Naive thymus-derived CD8-positive, alpha-beta T cell (primary cell): ENCODE results near the gene NEO1. TPM values are rescaled to one million over a fixed set of nuclear protein-coding genes. Genes with fewer than 3 reads are reported as not detected.

Experiments
- ATAC-seq, 2 donors: fragments of 150-1000 bp; cut with Tn5 transposase in 1 of 2; sonication (Bioruptor Pico), chemical (Tn5 transposase) in 1 of 2; 1 replicate in 1 of 2; 2 replicates in 1 of 2; pipeline ENCODE4 v1.10.0; 2021; ENCODE audit warnings: mild to moderate bottlenecking in 2 of 2, moderate library complexity in 2 of 2
- POLR2A ChIA-PET: fragments of 350-600 bp; sonication (Branson Sonifier 250); formaldehyde crosslinking; loops from one replicate; lab custom pipeline; 2021; ENCODE audit warnings: antibody characterized with exemption; lab: Charles Lee
- DNase-seq, 10 donors: peaks; one replicate each; pipeline versions ENCODE4 v3.0.0 to v3.0.0-alpha.2; 2020 to 2022
- H3K27ac Mint-ChIP-seq, 10 donors: one replicate each; pipeline ENCODE4 v1.8.0; 2020 to 2022; ENCODE audit warnings: mild to moderate bottlenecking in 10 of 10, mixed read lengths in 10 of 10, moderate library complexity in 4 of 10, inconsistent platforms in 1 of 10
- H3K27me3 Mint-ChIP-seq, 5 donors: one replicate each; pipeline ENCODE4 v1.8.0; 2021 to 2022; ENCODE audit warnings: mixed read lengths in 5 of 5
- H3K36me3 Mint-ChIP-seq, 3 donors: one replicate each; pipeline ENCODE4 v1.8.0; 2020 to 2022; ENCODE audit warnings: mixed read lengths in 3 of 3, mild to moderate bottlenecking in 2 of 3, inconsistent platforms in 1 of 3
- H3K4me1 Mint-ChIP-seq, 4 donors: one replicate each; pipeline ENCODE4 v1.8.0; 2021 to 2022; ENCODE audit warnings: mixed read lengths in 4 of 4
- H3K4me3 Mint-ChIP-seq, 10 donors: one replicate each; pipeline ENCODE4 v1.8.0; 2020 to 2022; ENCODE audit warnings: mild to moderate bottlenecking in 10 of 10, mixed read lengths in 10 of 10, moderate library complexity in 6 of 10, inconsistent platforms in 1 of 10
- H3K9me3 Mint-ChIP-seq, 9 donors: one replicate each; pipeline ENCODE4 v1.8.0; 2020 to 2022; ENCODE audit warnings: mixed read lengths in 9 of 9, mild to moderate bottlenecking in 3 of 9, inconsistent platforms in 1 of 9, moderate library complexity in 1 of 9
- polyA plus RNA-seq, 3 donors: library from polyadenylated mRNA; unstranded; fragments of 300-500 nt; fragmentation: Illumina TruSeq; gene quantifications; one replicate each; pipeline ENCODE4 v1.2.3, GENCODE V29; 2021
- total RNA-seq, 8 experiments: library from RNA in 2 of 8; stranded (reverse) in 2 of 8; gene quantifications; one replicate each; pipeline ENCODE4 v1.2.3 and lab custom pipeline; 2021 to 2026

Gene NEO1
- total and polyA plus RNA-seq, 5 experiments from 2014 or later, result 1.7 to 8.5 (median 2.8) TPM

DNA sequence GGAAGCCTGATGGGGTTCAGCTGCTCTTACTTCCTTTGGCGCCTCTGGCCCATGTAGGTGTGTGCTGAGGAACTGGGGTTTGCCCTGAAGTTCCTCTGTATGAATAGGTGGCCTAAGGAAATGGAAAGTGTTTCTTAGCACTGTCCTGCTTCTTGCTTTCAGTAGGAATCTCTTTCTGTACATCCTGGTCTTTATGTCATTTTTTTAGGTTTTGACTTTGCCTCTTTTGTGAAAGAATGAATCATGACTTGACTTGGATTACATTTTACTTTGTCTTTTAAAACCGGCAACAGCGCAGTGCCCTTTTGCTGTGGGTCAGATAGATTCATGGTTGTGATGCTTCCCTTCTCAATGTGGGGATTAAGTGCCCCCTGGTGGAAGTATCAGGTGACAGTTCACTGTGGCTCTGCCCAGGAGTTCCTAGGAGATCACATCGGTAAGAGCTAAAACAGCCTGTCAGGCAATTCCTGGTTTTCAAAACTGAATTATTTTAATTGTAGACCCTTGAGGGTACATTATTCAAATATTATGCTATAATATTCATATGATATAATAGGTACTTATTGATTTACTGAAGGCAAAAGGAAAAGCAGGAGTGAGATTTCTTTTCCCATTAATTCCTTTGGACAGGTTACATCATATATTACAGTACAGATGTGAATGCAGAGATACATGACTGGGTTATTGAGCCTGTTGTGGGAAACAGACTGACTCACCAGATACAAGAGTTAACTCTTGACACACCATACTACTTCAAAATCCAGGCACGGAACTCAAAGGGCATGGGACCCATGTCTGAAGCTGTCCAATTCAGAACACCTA is 221.1 kb downstream of the NEO1 start:
- peak in 1 of 2 donors; percentile 44 for ATAC-seq
- H3K27me3 Mint-ChIP-seq, result peaks cover 0 to 2% (median 0%) of the 10 kb centered on the region in 5 donors
- peak in 9 of 10 donors; percentile 1 to 44 (median 18) for DNase-seq
- peaks cover 0 to 3% (median 2%) of the 10 kb centered on the region in 4 donors for H3K4me1 Mint-ChIP-seq
- no peaks in the 10 kb centered on the region for H3K9me3 Mint-ChIP-seq
- peak overlapping the region in 1 of 10 donors; percentile 10 for H3K27ac Mint-ChIP-seq
- POLR2A ChIA-PET, result no interaction called here
- H3K36me3 Mint-ChIP-seq, result peaks cover 0 to 22% (median 9%) of the 10 kb centered on the region in 3 donors
- H3K4me3 Mint-ChIP-seq, result no peak overlapping the region

DNA sequence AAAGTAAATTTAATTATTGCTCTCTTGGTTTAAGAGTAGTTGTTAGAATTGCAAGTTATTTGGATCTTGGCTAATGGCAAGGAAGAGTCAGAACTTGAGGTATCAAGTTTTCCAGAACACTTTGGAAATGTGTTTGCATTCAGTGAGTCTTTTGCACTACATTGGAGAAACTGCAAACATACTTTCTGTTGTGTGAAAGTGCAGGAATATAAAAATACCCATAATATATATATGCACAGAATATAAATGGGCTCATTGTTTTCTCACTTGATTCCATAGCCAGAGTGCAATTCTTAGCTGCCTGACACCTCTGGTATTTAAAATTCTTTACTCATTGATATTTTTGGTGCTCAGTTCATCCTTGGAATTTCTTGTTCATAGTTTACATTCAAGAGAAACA is 223.6 kb downstream of the NEO1 start:
- Mint-ChIP-seq H3K27me3 (peaks cover 0 to 4% (median 0%) of the 10 kb centered on the region in 5 donors), H3K4me3 (no peak overlapping the region), H3K4me1 (peaks cover 0 to 3% (median 2%) of the 10 kb centered on the region in 4 donors), H3K27ac (no peak overlapping the region), H3K9me3 (no peaks in the 10 kb centered on the region), H3K36me3 (peaks cover 0 to 15% (median 0%) of the 10 kb centered on the region in 3 donors)
- POLR2A ChIA-PET, result no interaction called here
- ATAC-seq, result no peak
- no peak for DNase-seq

DNA sequence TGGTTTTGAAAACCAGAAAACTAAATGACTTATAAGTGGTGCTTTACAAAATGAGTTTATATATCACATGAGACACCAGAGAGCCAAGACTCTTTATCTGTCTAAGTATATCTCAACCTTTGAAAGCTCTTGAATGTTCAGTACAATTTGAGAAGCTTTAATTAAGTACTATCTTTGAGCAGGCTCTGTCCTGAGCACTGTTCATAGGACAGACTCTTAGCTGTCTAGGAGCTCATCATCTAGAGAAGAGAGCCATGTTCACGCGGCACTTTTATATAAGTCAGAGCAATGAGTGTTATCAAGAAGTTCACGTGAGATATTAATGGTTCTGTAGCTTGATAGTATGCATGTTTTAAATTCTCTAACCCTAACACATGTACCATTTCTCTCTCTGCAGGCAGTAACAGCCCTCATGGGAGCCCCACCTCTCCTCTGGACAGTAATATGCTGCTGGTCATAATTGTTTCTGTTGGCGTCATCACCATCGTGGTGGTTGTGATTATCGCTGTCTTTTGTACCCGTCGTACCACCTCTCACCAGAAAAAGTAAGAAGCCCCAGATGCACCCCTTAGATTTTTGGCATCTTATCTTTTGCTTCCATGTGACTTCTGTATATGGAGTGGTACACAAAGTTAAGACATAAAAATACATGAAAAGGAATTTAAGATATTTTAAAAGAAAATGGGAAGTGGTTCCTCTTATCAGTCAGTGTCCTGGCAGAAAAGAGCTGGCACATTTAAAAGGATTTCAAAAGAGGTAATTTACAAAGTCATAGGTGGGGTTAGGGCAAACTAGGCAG is 230.5 kb downstream of the NEO1 start:
- peaks cover 0 to 14% (median 0%) of the 10 kb centered on the region in 4 donors for H3K4me1 Mint-ChIP-seq
- ATAC-seq, result no peak
- peaks cover 0 to 37% (median 0%) of the 10 kb centered on the region in 3 donors for H3K36me3 Mint-ChIP-seq
- no peak overlapping the region for H3K27ac Mint-ChIP-seq
- no peak overlapping the region for H3K4me3 Mint-ChIP-seq
- DNase-seq, result no peak
- peaks cover 0 to 2% (median 0%) of the 10 kb centered on the region in 5 donors for H3K27me3 Mint-ChIP-seq
- H3K9me3 Mint-ChIP-seq, result no peaks in the 10 kb centered on the region
- POLR2A ChIA-PET, result no interaction called here

DNA sequence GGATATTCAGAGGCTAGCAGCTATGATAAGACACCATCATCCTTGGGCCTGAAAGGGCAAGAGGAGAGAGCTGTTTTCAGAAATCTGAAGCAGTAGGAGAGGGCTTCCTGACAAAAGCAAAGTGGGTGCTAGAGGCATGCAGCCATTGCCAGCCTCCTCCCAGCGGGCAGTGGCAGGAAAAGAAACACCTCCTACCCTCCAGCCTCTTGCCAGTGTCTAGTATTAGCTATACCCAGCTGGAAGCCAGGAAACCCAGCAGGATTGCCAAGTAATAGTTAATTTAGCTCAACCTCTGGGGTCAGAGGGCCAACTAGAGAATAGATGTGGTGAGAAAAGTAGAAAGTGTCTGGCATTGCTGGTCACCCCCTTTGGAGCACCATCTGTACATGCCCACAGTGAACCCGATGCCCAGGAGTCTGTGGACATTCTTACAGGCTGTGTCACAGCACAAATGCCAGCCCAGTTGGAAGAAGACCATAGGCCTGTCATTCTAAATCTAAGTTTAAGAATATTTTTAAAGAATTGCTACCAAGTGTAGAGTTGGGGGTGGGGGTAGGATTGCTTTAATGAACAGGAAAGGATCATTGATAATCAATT is 231.2 kb downstream of the NEO1 start:
- H3K9me3 Mint-ChIP-seq, result no peaks in the 10 kb centered on the region
- H3K36me3 Mint-ChIP-seq, result peaks cover 0 to 44% (median 0%) of the 10 kb centered on the region in 3 donors
- no peak overlapping the region for H3K4me3 Mint-ChIP-seq
- H3K27ac Mint-ChIP-seq, result no peak overlapping the region
- peaks cover 0 to 14% (median 0%) of the 10 kb centered on the region in 4 donors for H3K4me1 Mint-ChIP-seq
- DNase-seq, result no peak
- no peak for ATAC-seq
- peaks cover 0 to 2% (median 0%) of the 10 kb centered on the region in 5 donors for H3K27me3 Mint-ChIP-seq
- POLR2A ChIA-PET, result no interaction called here

- Mint-ChIP-seq H3K36me3 (peaks cover 2 to 51% (median 3%) of the 10 kb centered on the region in 3 donors), H3K9me3 (no peaks in the 10 kb centered on the region), H3K27me3 (peaks cover 0 to 2% (median 0%) of the 10 kb centered on the region in 5 donors), H3K27ac (no peak overlapping the region), H3K4me1 (peaks cover 0 to 14% (median 0%) of the 10 kb centered on the region in 4 donors), H3K4me3 (no peak overlapping the region)
- POLR2A ChIA-PET, result no interaction called here
- DNase-seq, result no peak
- no peak for ATAC-seq
These were observed 231.9 kb downstream of the NEO1 start for GRCh38 chr15:73284090-73284716.

- Mint-ChIP-seq H3K36me3 (peaks cover 3 to 59% (median 5%) of the 10 kb centered on the region in 3 donors), H3K27me3 (no peaks in the 10 kb centered on the region), H3K9me3 (no peaks in the 10 kb centered on the region), H3K27ac (no peak overlapping the region), H3K4me3 (no peak overlapping the region), H3K4me1 (peaks cover 0 to 14% (median 0%) of the 10 kb centered on the region in 4 donors)
- DNase-seq (no peak), ATAC-seq (no peak)
- POLR2A ChIA-PET, result no interaction called here
These were observed 234.0 kb downstream of the NEO1 start for GRCh38 chr15:73286311-73286710.

DNA sequence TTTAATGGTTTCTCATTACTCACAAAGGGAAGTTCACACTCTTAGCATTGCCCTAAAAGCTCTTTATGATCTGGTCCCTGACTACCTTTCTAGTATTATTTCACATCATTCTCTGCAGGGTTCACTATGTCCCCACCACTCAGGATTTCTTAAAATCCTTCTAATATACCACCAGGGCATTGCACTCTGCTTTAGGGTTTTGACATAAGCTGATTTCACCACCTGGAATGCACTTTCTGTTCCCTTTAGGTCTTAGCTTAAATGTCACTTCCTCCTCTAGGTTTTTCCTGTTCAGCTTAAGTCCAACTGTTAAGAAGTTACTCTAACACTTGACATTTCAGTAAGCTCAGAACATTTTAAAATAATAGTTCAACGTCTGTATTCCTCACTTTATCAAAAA is 234.8 kb downstream of the NEO1 start:
- POLR2A ChIA-PET, result interaction anchor here (0.6 kb wide), 1 partner anchor 13 kb away, joined by 3 read pairs; no protein-coding TSS in a partner anchor
- peaks cover 3 to 59% (median 5%) of the 10 kb centered on the region in 3 donors for H3K36me3 Mint-ChIP-seq
- no peak for ATAC-seq
- H3K9me3 Mint-ChIP-seq, result no peaks in the 10 kb centered on the region
- H3K4me1 Mint-ChIP-seq, result peaks cover 0 to 14% (median 0%) of the 10 kb centered on the region in 4 donors
- H3K27ac Mint-ChIP-seq, result no peak overlapping the region
- no peaks in the 10 kb centered on the region for H3K27me3 Mint-ChIP-seq
- no peak for DNase-seq
- H3K4me3 Mint-ChIP-seq, result no peak overlapping the region

DNA sequence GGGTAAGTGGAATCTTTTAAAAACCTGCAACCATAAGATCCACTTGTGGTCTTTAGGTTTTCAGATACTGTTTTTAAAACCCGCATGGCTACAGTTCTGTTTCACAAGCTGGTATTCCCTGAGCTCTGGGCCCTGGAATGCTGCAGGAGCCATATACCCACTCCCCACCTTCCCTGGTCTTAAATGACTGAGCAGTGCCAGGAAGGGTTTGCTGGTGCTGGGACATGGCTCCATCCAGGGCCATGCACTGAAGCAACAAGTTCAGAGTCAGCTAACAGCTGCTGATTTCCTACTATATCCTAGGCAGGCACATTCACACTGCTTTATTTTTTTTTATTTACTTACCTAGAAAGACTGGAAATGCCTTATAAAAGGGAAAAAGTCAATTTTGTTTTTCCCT is 239.2 kb downstream of the NEO1 start:
- POLR2A ChIA-PET, result no interaction called here
- no peak for ATAC-seq
- DNase-seq, result no peak
- Mint-ChIP-seq H3K4me3 (no peak overlapping the region), H3K9me3 (no peaks in the 10 kb centered on the region), H3K36me3 (peaks cover 3 to 50% (median 5%) of the 10 kb centered on the region in 3 donors), H3K4me1 (peaks cover 0 to 11% (median 0%) of the 10 kb centered on the region in 4 donors), H3K27ac (no peak overlapping the region), H3K27me3 (no peaks in the 10 kb centered on the region)

- no peak for DNase-seq
- Mint-ChIP-seq H3K27ac (no peak overlapping the region), H3K27me3 (peaks cover 0 to 2% (median 0%) of the 10 kb centered on the region in 5 donors), H3K4me3 (no peak overlapping the region), H3K9me3 (no peaks in the 10 kb centered on the region), H3K36me3 (peaks cover 3 to 36% (median 5%) of the 10 kb centered on the region in 3 donors), H3K4me1 (peaks cover 0 to 2% (median 0%) of the 10 kb centered on the region in 4 donors)
- ATAC-seq, result no peak
- POLR2A ChIA-PET, result no interaction called here
These were observed 241.5 kb downstream of the NEO1 start for GRCh38 chr15:73293773-73294172.

DNA sequence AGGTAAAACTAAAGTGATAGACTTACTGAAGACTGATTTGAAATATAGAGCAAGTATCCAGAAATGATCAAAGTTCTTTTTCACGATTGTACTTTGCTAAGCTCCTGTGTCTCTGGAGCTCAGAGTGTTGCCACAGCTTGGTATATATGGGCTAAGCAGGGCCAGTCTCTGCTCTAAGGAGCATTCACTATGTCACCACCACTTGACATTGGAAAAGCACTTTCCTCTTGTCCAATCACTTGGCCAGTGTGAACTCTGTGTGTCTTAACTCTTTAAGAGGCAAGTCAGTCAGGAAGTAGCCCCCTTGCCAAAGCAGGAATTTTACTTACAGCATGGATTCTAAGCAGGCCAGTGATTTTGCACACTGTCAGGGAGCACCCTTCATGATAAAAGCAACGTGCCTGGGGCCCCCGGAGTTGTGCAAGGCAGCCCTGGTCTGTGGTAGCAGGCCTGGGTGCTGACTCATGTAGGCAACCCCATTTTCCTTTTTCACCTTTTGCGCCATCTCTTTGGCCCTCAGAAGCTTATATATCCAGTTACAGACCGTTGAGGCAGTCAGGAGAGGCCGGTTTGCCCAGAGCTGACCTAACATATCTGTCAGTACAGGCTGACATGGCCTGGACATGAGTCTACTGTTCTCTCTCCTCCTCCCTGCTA is 243.5 kb downstream of the NEO1 start:
- Mint-ChIP-seq H3K9me3 (no peaks in the 10 kb centered on the region), H3K4me3 (no peak overlapping the region), H3K4me1 (peaks cover 0 to 2% (median 0%) of the 10 kb centered on the region in 4 donors), H3K36me3 (peaks cover 0 to 28% (median 0%) of the 10 kb centered on the region in 3 donors), H3K27ac (no peak overlapping the region), H3K27me3 (peaks cover 0 to 2% (median 0%) of the 10 kb centered on the region in 5 donors)
- no peak for ATAC-seq
- POLR2A ChIA-PET, result no interaction called here
- DNase-seq, result no peak

- POLR2A ChIA-PET, result no interaction called here
- DNase-seq (no peak), ATAC-seq (no peak)
- H3K27ac Mint-ChIP-seq, result no peak overlapping the region
- H3K36me3 Mint-ChIP-seq, result peaks cover 0 to 33% (median 0%) of the 10 kb centered on the region in 3 donors
- H3K9me3 Mint-ChIP-seq, result no peaks in the 10 kb centered on the region
- H3K27me3 Mint-ChIP-seq, result peaks cover 0 to 2% (median 0%) of the 10 kb centered on the region in 5 donors
- H3K4me3 Mint-ChIP-seq, result no peak overlapping the region
- peaks cover 0 to 2% (median 0%) of the 10 kb centered on the region in 4 donors for H3K4me1 Mint-ChIP-seq
These were observed 244.5 kb downstream of the NEO1 start for GRCh38 chr15:73296609-73297353.
